A673 (cell line): ENCODE results near the gene CETP.

Experiments
- EZH2 ChIP-seq: fragments of 200-600 bp; sonication (generic); IDR thresholded peaks from 2 replicates; pipeline ENCODE4 v1.6.1; 2017; ENCODE audit warnings: borderline replicate concordance, low read depth, mild to moderate bottlenecking, mixed read lengths, antibody characterized with exemption, low read length; ENCODE audit not compliant: poor library complexity, severe bottlenecking
- TF ChIP-seq, protein P1 (sequence below): fragments of 300-800, 200-600 bp; sonication (generic); conservative IDR thresholded peaks from 2 replicates; pipeline ENCODE4 v1.5.1; 2017; ENCODE audit warnings: low read depth, mild to moderate bottlenecking, antibody characterized with exemption, low read length, moderate library complexity, mixed read lengths

DNA sequence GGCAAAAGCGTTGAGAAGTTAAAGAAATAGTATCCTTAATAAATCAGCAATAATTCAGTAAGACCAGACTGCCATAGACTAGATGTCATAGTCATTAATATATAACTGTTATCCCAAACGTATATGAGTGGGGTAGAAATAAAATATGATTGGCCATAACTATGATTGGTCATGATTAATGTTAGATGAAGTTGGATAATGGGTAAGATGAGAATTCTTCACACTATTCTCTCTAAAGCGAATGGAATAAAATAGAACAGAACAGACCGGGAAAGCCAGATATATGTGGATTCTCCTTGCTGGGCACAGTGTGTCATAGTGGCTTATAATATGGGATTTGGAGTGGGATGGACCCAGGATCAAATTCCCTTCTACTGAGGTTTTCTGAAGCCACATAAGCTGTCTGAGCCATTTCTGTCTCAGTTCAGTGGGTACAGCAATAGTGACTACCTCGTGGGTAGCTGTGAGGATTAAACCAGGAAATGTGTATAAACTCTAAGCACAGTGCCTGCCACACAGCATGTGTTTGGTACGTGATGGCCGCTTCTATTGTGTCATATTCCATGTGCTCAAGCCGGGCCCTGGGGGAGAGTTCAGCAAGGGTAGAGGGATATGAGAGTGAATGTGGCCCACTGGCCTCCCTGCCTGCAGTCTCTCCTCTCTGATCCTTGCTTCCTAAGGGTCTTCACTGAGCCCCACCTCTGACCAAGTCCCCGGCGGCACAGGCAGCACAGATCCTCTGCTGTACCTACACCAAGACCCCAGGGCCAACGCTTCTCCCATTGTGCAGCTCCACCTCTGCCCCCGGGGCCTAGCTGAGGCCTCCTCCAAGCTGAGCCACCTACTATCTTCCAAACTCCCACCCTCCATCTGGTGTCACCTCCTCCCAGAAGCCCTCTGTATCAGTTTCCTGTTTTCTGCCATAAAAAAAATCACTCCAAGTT, 3.7 kb downstream of the CETP start:
- TF ChIP-seq, protein P1, sequence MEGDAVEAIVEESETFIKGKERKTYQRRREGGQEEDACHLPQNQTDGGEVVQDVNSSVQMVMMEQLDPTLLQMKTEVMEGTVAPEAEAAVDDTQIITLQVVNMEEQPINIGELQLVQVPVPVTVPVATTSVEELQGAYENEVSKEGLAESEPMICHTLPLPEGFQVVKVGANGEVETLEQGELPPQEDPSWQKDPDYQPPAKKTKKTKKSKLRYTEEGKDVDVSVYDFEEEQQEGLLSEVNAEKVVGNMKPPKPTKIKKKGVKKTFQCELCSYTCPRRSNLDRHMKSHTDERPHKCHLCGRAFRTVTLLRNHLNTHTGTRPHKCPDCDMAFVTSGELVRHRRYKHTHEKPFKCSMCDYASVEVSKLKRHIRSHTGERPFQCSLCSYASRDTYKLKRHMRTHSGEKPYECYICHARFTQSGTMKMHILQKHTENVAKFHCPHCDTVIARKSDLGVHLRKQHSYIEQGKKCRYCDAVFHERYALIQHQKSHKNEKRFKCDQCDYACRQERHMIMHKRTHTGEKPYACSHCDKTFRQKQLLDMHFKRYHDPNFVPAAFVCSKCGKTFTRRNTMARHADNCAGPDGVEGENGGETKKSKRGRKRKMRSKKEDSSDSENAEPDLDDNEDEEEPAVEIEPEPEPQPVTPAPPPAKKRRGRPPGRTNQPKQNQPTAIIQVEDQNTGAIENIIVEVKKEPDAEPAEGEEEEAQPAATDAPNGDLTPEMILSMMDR: no peak
- no peak for TF ChIP-seq EZH2
